HepG2 (cell line): ENCODE measurements around the gene GABRG3.

Source experiments
- EP300 ChIP-seq, 3 experiments: sonication (generic) in 1 of 3; formaldehyde crosslinking in 1 of 3; IDR thresholded peaks; 2 replicates each; pipeline versions ENCODE4 v1.5.1 to v1.6.1; 2011 to 2020; ENCODE audit warnings: low read depth in 2 of 3, low read length in 2 of 3, borderline replicate concordance in 1 of 3, improper control_type of control experiment in 1 of 3, mild to moderate bottlenecking in 1 of 3, missing genetic modification reagents in 1 of 3, moderate library complexity in 1 of 3
- NR2C2 ChIP-seq: sonication (generic); formaldehyde crosslinking; IDR thresholded peaks from 2 replicates; pipeline ENCODE4 v1.4.0; 2020; ENCODE audit warnings: missing genetic modification reagents, mild to moderate bottlenecking, moderate library complexity, borderline replicate concordance
- SMC3 ChIP-seq: IDR thresholded peaks from 2 replicates; pipeline ENCODE4 v1.6.1; 2011; ENCODE audit warnings: low read length, improper control_type of control experiment
- TGIF2 ChIP-seq: IDR thresholded peaks from 2 replicates; pipeline ENCODE4 v1.6.1; 2016; ENCODE audit warnings: control low read depth, missing compliant biosample characterization
- ZNF232 ChIP-seq: sonication (generic); formaldehyde crosslinking; IDR thresholded peaks from 2 replicates; pipeline ENCODE4 v1.4.0; 2020; ENCODE audit warnings: missing genetic modification reagents, borderline replicate concordance
- TF ChIP-seq, protein P1 (sequence below): sonication (generic); formaldehyde crosslinking; IDR thresholded peaks from 2 replicates; pipeline ENCODE4 v1.5.0; 2020; ENCODE audit warnings: mild to moderate bottlenecking, missing genetic modification reagents, moderate library complexity

- TF ChIP-seq NR2C2 (no peak), EP300 (IDR thresholded peaks at IDR 0.05; ENCODE audit: low read depth in 2 of 2, low read length in 2 of 2) (no peak), EP300 (CRISPR knock-in tag; IDR thresholded peaks at IDR 0.05; ENCODE audit: borderline replicate concordance) (no peak), ZNF232 (CRISPR knock-in tag) (no peak), SMC3 (no peak), TGIF2 (CRISPR knock-in tag) (no peak)
- TF ChIP-seq, protein P1, sequence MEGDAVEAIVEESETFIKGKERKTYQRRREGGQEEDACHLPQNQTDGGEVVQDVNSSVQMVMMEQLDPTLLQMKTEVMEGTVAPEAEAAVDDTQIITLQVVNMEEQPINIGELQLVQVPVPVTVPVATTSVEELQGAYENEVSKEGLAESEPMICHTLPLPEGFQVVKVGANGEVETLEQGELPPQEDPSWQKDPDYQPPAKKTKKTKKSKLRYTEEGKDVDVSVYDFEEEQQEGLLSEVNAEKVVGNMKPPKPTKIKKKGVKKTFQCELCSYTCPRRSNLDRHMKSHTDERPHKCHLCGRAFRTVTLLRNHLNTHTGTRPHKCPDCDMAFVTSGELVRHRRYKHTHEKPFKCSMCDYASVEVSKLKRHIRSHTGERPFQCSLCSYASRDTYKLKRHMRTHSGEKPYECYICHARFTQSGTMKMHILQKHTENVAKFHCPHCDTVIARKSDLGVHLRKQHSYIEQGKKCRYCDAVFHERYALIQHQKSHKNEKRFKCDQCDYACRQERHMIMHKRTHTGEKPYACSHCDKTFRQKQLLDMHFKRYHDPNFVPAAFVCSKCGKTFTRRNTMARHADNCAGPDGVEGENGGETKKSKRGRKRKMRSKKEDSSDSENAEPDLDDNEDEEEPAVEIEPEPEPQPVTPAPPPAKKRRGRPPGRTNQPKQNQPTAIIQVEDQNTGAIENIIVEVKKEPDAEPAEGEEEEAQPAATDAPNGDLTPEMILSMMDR: no peak
These were observed 208.8 kb downstream of the GABRG3 start for GRCh38 chr15:27179789-27180188.
